ENCODE measurements around the gene C4BPA. TPM values are rescaled to one million over a fixed set of nuclear protein-coding genes. Genes with fewer than 3 reads are reported as not detected.

Gene C4BPA
- total RNA-seq, 4 donors from 2014 or later, result not detected

- Histone ChIP-seq H3K4me3 (replicated peaks in 1 of 3) (no peak overlapping the region), H3K9me3 (no peaks in the 10 kb centered on the region), H3K4me1 (peaks cover 7 to 11% of the 10 kb centered on the region in 2 donors), H3K27ac (peak overlapping the region in 2 of 3 donors; percentile 18 to 26), H3K27me3 (no peaks in the 10 kb centered on the region), H3K36me3 (peaks cover 14 to 29% of the 10 kb centered on the region in 2 donors)
- intact Hi-C loops (cut with DNase I), result loop anchor here (10.0 kb wide), 1 partner anchor 72 kb away; no protein-coding TSS in a partner anchor
- TF ChIP-seq, protein P1, sequence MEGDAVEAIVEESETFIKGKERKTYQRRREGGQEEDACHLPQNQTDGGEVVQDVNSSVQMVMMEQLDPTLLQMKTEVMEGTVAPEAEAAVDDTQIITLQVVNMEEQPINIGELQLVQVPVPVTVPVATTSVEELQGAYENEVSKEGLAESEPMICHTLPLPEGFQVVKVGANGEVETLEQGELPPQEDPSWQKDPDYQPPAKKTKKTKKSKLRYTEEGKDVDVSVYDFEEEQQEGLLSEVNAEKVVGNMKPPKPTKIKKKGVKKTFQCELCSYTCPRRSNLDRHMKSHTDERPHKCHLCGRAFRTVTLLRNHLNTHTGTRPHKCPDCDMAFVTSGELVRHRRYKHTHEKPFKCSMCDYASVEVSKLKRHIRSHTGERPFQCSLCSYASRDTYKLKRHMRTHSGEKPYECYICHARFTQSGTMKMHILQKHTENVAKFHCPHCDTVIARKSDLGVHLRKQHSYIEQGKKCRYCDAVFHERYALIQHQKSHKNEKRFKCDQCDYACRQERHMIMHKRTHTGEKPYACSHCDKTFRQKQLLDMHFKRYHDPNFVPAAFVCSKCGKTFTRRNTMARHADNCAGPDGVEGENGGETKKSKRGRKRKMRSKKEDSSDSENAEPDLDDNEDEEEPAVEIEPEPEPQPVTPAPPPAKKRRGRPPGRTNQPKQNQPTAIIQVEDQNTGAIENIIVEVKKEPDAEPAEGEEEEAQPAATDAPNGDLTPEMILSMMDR (IDR thresholded peaks at IDR 0.05), result no peak
- no peak for TF ChIP-seq POLR2A (IDR thresholded peaks at IDR 0.05)
- DNase-seq, result no peak
- WGBS, 2 donors, result 82 to 85% methylated on average over 5 of the region's 5 CpGs
These were observed 27.7 kb upstream of the C4BPA start for GRCh38 chr1:207076181-207076955.

DNA sequence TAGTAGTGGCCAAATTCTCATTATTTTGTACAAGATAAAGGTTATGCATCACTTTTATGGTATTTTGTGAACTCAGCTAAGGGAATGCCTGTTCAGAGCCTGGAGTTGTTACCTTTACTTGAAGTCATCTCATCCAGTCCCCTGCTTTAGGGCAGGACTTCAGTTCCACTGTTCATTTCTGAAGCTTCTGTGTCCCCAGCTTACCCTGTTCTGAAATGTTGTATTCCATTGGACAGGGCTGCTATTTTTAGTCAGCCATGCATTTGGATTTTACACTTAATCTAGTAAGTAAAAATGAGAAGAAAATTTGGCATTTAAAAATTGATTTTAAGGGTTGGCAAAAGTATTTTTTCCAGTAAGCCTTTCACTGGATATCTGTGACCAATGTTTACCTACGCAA, 27.0 kb upstream of the C4BPA start:
- intact Hi-C loops (cut with DNase I), result loop anchor here (10.0 kb wide), 1 partner anchor 72 kb away; no protein-coding TSS in a partner anchor
- Histone ChIP-seq H3K4me1 (peaks cover 7 to 11% of the 10 kb centered on the region in 2 donors), H3K36me3 (peaks cover 7 to 23% of the 10 kb centered on the region in 2 donors), H3K27me3 (no peaks in the 10 kb centered on the region), H3K9me3 (no peaks in the 10 kb centered on the region), H3K4me3 (replicated peaks in 1 of 3) (no peak overlapping the region), H3K27ac (peak overlapping the region in 2 of 3 donors; percentile 18 to 26)
- 98% methylated on average over 1 of the region's 1 CpG for WGBS, 2 donors
- DNase-seq, result no peak
- TF ChIP-seq, protein P1 (IDR thresholded peaks at IDR 0.05), result no peak
- TF ChIP-seq POLR2A (IDR thresholded peaks at IDR 0.05), result no peak

GRCh38 chr1:207077470-207078377, 26.3 kb upstream of the C4BPA start:
- intact Hi-C loops (cut with DNase I), result loop anchor here (10.0 kb wide), 1 partner anchor 73 kb away; no protein-coding TSS in a partner anchor

DNA sequence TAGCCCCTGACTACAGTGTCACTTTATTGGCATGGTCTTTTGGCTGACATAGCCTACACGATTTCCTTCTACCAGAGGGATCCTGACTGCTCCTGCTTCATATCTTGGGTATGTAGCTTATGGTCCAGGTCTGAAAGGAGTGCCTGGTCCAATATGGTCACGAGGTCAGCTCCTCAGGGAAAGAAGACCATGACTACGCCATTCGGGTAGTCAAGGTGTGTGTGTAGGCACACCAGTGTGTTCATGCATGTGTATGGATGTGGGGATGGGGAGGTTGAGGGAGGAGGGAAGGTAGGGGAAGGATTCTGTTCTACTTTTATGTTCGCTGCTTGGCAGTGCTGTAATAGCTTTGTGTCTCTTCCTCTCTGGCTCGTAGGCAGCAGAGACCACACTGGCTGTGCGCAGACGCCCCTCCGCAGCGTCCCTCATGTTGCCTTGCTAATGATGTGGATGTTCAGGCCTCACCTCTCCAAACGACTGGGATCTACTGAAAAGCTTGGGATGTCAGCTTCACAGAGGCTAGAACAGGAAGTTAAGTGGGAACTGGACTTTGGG, 25.4 kb upstream of the C4BPA start:
- no peak for TF ChIP-seq POLR2A (IDR thresholded peaks at IDR 0.05)
- TF ChIP-seq, protein P1 (IDR thresholded peaks at IDR 0.05), result no peak
- Histone ChIP-seq H3K27me3 (no peaks in the 10 kb centered on the region), H3K36me3 (peaks cover 0 to 15% of the 10 kb centered on the region in 2 donors), H3K4me1 (peaks cover 7 to 11% of the 10 kb centered on the region in 2 donors), H3K4me3 (replicated peaks in 1 of 3) (no peak overlapping the region), H3K27ac (no peak overlapping the region), H3K9me3 (no peaks in the 10 kb centered on the region)
- intact Hi-C loops (cut with DNase I), result loop anchor here (10.0 kb wide), 1 partner anchor 74 kb away; no protein-coding TSS in a partner anchor
- WGBS, 2 donors, result 86 to 89% methylated on average over 9 to 11 of the region's 11 CpGs
- no peak for DNase-seq

More at GRCh38 chr1:207077470-207078377, 26.3 kb upstream of the C4BPA start:
- no peak for TF ChIP-seq POLR2A (IDR thresholded peaks at IDR 0.05)
- TF ChIP-seq, protein P1 (IDR thresholded peaks at IDR 0.05), result peak; percentile 57 to 95 (median 90)
- Histone ChIP-seq H3K27me3 (no peaks in the 10 kb centered on the region), H3K9me3 (no peaks in the 10 kb centered on the region), H3K4me1 (peaks cover 7 to 11% of the 10 kb centered on the region in 2 donors), H3K36me3 (peaks cover 0 to 16% of the 10 kb centered on the region in 2 donors), H3K27ac (peak overlapping the region in 2 of 3 donors; percentile 18 to 26), H3K4me3 (replicated peaks in 1 of 3) (no peak overlapping the region)
- 45 to 47% methylated on average over 6 of the region's 6 CpGs for WGBS, 2 donors
- peak; percentile 62 to 67 for DNase-seq

Measured in thyroid gland (tissue), 4 donors.